GM19467 (cell line): ENCODE measurements around the gene TUBB2B.
"Not testable (repeated sequence)": the region's sequence is repeated elsewhere in the genome, so short reads cannot be mapped to it uniquely, and the experiment has no call there.

ENCODE experiments used
- ATAC-seq: cut with Tn5 transposase; IDR thresholded peaks from one replicate; pipeline ENCODE4 v1.9.1; 2021; ENCODE audit warnings: mild to moderate bottlenecking, moderate library complexity; ENCODE audit not compliant: unreplicated experiment

The TUBB2B gene

GRCh38 chr6:3258720-3259490 lies 31.5 kb upstream of the TUBB2B start, which contains the start of gene PSMG4:
Gene PSMG4, plus strand, starts transcription at chr6:3258947. Its CDS starts 76 bp downstream, at chr6:3259023.
- ATAC-seq = peak; percentile 65

DNA sequence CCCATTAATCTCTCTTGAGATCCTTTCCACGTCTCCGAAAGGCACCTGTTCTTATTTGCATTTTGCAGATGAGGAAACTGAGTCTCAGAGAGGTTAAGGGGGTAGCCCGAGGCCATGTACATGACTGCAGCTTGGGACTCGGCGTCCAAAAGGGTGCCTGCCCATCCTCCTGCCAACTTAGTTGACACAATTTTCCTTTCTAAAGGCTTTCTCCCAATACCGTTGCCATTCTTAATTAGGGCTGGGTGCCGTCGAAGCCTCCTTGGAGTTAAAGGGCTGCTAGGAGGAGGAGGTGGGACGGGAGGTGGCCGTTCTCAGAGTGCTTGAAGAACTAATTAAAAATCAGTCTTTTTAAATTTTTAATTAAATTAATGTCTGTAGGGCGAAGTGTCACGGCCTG lies 30.7 kb upstream of the TUBB2B start:
- ATAC-seq = no peak

GRCh38 chr6:3253597-3253961 lies 26.1 kb upstream of the TUBB2B start:
- ATAC-seq = no peak

- no peak for ATAC-seq
These were observed 25.6 kb upstream of the TUBB2B start for GRCh38 chr6:3252861-3253596.

GRCh38 chr6:3252369-3252768 lies 24.9 kb upstream of the TUBB2B start:
- ATAC-seq = no peak

GRCh38 chr6:3251462-3252314 lies 24.2 kb upstream of the TUBB2B start:
- peak; percentile 62 for ATAC-seq

- ATAC-seq = no peak
These were observed 22.8 kb upstream of the TUBB2B start for GRCh38 chr6:3250231-3250675.

DNA sequence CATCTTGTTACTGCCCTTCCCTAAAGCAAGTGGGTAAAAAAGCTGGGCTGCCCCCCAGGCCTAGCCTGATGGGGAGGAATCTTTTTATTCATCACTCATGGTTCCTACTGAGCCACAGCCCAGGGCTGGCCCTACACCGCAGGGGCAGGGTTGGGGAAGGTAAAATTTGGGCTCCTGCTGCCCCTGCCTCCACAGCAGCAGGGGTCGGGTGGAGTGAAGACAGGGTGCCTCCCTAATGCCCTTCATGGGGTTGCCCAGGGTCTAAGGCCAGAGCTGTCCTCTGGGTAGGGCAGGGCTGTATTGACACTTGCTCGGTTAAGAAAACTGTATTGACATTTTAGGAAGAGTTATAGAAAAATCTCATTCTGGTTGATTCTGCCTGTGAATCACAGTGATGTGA lies 22.4 kb upstream of the TUBB2B start:
- no peak for ATAC-seq

DNA sequence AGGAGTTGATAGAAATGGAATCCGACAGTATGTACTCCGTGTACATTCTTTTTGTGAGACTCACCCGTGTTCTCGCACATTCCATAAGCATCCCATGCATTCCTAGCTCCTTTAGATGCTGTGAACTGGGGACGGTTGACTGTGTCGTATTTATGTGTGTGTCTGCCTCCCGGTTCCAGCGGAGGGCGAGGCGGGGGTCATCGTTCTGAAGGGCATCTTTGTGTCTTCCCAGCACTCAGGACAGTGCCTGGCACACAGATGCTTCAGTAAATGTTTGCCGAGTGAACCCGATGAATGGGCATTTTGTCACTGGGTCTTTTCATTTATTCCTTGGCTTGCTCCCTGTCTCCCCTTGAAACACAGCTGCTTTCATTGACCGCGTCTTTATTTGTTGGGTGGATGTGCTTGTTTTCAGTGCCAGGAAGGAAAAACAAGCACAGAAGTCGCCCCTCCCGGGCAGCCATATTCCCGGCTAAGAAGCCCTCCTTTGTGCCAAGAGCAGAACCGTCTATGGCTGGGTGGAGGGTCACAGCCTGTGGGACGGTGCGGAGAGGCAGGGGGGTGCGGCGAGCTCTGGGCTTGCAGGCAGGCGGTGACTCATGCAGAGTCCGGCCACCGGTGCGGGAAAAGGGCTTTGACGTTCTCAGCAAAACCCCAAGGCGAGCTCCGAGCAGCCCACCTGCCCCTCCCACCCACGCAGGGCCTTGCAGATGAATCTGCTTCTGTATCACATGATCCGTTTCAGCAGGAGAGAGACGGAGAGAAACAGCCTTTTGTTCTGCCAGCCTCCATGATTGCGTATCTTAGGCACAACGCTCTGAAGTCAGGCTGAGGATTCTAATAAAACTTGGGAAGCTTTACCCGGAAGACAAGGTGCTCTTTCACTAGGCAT lies 20.0 kb upstream of the TUBB2B start:
- no peak for ATAC-seq

DNA sequence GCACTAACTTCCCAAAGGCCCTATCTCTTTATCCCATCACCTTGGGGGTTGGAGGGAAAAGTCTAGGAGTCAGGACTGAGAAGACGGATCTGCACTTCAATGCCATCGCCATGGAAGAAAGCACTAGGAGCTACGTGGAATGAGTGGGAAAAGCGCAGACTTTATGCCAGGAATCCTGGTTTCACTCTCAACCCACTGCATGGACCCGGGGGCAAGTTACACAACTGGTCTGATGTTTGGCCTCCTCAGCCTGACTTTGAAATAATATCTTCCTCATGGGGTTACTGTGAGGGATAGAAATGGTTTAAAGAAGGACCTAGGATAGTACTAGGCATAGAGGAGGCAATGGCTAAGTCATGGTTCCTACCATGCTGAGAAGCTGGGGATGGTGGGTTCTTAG lies 17.8 kb upstream of the TUBB2B start:
- no peak for ATAC-seq

DNA sequence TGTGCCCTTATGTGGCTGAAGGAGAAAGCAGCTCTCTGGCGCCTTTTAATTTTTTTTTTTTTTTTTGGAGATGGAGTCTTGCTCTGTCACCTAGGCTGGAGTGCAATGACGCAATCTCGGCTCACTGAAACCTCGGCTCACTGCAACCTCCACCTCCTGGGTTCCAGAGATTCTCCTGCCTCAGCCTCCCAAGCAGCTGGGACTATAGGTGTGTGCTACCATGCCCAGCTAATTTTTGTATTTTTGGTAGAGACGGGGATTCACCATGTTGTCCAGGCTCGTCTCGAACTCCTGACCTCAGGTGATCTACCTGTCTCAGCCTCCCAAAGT lies 17.3 kb upstream of the TUBB2B start:
- ATAC-seq = not testable (repeated sequence)

- no peak for ATAC-seq
These were observed 16.8 kb upstream of the TUBB2B start for GRCh38 chr6:3244003-3244831.

- no peak for ATAC-seq
These were observed 15.3 kb upstream of the TUBB2B start for GRCh38 chr6:3242768-3243167.

DNA sequence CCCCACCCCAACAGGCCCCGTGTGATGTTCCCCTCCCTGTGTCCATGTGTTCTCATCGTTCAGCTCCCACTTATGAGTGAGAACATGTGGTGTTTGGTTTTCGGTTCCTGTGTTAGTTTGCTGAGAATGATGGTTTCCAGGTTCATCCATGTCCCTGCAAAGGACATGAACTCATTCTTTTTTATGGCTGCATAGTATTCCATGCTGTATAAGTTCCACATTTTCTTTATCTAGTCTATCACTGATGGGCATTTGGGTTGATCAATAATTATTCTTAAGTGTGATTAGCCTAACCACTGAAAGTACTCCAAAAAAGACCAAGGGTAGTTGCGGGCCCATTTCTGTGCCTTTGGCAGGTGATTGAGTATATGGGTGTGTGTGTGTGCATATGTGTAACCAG lies 14.3 kb upstream of the TUBB2B start:
- ATAC-seq = not testable (repeated sequence)

DNA sequence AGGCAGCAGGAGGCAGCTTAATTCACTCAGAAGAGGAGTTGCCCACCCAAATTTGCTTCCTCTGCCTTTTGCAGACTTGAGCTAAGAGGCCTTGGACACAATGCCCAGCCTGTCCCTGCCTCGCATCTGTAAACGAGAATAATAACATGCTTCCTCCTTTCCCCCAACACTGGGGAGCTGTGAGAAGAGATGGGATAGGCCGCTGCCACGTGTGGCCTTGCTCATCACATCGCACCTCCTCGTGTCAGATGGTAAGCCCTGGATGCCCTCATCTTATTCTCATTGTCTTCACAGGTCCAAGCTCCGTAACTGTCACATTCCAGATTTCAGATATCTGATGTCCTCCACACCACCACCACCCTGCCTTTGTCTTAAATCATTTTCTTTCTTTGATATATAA lies 13.1 kb upstream of the TUBB2B start:
- no peak for ATAC-seq

GRCh38 chr6:3239110-3239830 lies 11.8 kb upstream of the TUBB2B start:
- ATAC-seq = no peak

- no peak for ATAC-seq
These were observed 10.6 kb upstream of the TUBB2B start for GRCh38 chr6:3237761-3238662.

- ATAC-seq = no peak
These were observed 8.6 kb upstream of the TUBB2B start for GRCh38 chr6:3236005-3236404.
